Colon (tissue), 2 donors: ENCODE measurements around the gene SLC48A1.

ENCODE experiments used
- FAIRE-seq: peaks from 2 replicates; lab custom pipeline; 2012; peaks lifted over from hg19 to GRCh38; lab: Jason Lieb, UNC
- donor health status: control.
- donor health status: control.

The SLC48A1 gene

GRCh38 chr12:47773062-47773857 is at the start of gene SLC48A1:
TSS of gene SLC48A1 (plus strand) at chr12:47773238. CDS start at chr12:47773305, 67 bp downstream.
- no peak for FAIRE-seq

GRCh38 chr12:47725091-47725772 is 47.8 kb upstream of the SLC48A1 start, which contains the start of gene ENDOU:
TSS of gene ENDOU (minus strand) at chr12:47725490. CDS start at chr12:47725413, 77 bp downstream.
- FAIRE-seq: no peak

GRCh38 chr12:47725893-47726292 is 47.1 kb upstream of the SLC48A1 start:
- no peak for FAIRE-seq

GRCh38 chr12:47729233-47729632 is 43.8 kb upstream of the SLC48A1 start:
- FAIRE-seq: no peak

- no peak for FAIRE-seq
Observed at GRCh38 chr12:47730341-47730744, 42.7 kb upstream of the SLC48A1 start.

- FAIRE-seq: no peak
Observed at GRCh38 chr12:47731723-47732122, 41.3 kb upstream of the SLC48A1 start.

GRCh38 chr12:47732504-47732903 is 40.5 kb upstream of the SLC48A1 start:
- no peak for FAIRE-seq

GRCh38 chr12:47733142-47733541 is 39.9 kb upstream of the SLC48A1 start:
- no peak for FAIRE-seq

- no peak for FAIRE-seq
Observed at GRCh38 chr12:47734725-47735480, 38.1 kb upstream of the SLC48A1 start.

GRCh38 chr12:47735649-47736048 is 37.4 kb upstream of the SLC48A1 start:
- no peak for FAIRE-seq

GRCh38 chr12:47736216-47736615 is 36.8 kb upstream of the SLC48A1 start:
- no peak for FAIRE-seq

GRCh38 chr12:47736877-47737676 is 36.0 kb upstream of the SLC48A1 start:
- no peak for FAIRE-seq

- FAIRE-seq: no peak
Observed at GRCh38 chr12:47737936-47738594, 35.0 kb upstream of the SLC48A1 start.

- FAIRE-seq: no peak
Observed at GRCh38 chr12:47739297-47739696, 33.7 kb upstream of the SLC48A1 start.

- no peak for FAIRE-seq
Observed at GRCh38 chr12:47739979-47740378, 33.1 kb upstream of the SLC48A1 start.

- no peak for FAIRE-seq
Observed at GRCh38 chr12:47740606-47741339, 32.3 kb upstream of the SLC48A1 start.

GRCh38 chr12:47741340-47741703 is 31.7 kb upstream of the SLC48A1 start:
- no peak for FAIRE-seq

GRCh38 chr12:47742253-47742825 is 30.7 kb upstream of the SLC48A1 start:
- FAIRE-seq: no peak

- FAIRE-seq: no peak
Observed at GRCh38 chr12:47743311-47743860, 29.7 kb upstream of the SLC48A1 start.
